HG03060 (cell line): ENCODE measurements around the gene STRA8.

Experiments
- ATAC-seq: cut with Tn5 transposase; IDR thresholded peaks from one replicate; pipeline ENCODE4 v1.9.1; 2021; ENCODE audit warnings: low read depth, moderate number of reproducible peaks; ENCODE audit not compliant: unreplicated experiment

The STRA8 gene

DNA sequence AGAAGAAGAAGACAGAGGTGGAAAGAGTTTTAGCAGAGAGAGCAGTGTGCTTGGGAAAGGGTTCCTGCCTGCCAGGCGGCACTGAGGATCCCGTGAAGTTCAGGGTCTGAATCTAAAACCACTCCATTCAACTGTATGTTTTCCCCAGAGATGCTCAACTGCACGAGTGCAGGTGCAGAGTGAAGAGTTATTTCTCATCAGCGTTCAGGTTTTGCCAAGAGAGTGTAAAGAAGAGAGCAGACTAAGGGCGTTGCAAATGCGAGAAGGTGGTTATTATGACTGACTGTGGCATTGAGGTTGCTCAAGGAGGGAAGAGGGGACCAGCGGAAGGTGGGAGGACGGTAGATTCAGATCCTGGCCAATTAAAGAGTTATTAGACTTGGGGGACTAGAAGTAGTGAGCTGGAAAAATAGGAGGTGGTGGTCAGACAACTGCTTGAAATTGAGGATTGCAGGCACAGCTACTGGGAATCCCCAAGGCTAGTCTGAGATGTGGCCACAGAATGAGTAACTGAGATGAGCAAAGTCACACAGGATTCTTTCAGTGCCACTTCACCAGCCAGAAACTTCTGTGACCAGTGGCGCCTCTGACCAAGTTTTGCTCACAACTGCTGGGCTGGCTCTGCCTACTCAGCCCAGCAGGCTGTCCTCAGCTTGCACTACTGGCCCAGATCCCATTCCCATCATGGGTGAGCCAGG is 29.1 kb downstream of the STRA8 start:
- no peak for ATAC-seq

- no peak for ATAC-seq
These were observed 29.8 kb downstream of the STRA8 start for GRCh38 chr7:135263321-135263970.

DNA sequence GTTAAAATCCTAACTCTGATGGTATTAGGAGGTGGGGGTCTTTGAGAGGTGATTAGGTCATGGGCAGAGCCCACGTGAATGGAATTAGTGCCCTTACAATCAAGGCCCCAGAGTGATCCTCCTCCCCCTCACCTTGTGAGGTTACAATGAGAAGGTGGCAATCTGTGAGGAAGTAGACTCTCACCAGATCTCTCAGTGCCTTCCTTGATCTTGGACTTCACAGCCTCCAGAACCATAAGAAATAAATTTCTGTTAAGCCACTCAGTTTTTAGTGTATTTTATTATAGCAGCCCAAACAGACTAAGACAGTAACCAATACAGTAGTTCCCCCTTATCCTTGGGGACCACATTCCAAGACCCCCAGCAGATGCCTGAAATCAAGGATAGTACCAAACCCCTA is 32.0 kb downstream of the STRA8 start:
- no peak for ATAC-seq

DNA sequence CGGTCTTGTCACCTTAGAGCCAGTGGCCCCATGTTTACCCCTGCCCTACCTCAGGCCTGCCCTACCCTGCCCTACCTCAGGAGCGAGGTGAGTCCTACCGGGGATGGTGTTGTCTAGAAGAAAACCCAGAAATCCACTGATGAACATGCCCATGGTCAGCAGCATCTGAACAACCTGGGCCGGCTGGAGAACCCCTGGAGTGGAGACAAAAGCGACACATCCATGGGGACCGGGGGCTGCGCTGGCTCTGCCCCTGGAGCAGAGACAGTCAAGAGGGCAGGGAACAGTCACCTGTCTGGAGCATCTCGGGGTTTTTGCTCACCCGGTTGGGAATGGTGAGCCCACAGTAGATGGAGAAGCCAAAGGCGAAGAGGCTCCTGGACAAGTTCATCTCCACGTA is 36.3 kb downstream of the STRA8 start:
- no peak for ATAC-seq

DNA sequence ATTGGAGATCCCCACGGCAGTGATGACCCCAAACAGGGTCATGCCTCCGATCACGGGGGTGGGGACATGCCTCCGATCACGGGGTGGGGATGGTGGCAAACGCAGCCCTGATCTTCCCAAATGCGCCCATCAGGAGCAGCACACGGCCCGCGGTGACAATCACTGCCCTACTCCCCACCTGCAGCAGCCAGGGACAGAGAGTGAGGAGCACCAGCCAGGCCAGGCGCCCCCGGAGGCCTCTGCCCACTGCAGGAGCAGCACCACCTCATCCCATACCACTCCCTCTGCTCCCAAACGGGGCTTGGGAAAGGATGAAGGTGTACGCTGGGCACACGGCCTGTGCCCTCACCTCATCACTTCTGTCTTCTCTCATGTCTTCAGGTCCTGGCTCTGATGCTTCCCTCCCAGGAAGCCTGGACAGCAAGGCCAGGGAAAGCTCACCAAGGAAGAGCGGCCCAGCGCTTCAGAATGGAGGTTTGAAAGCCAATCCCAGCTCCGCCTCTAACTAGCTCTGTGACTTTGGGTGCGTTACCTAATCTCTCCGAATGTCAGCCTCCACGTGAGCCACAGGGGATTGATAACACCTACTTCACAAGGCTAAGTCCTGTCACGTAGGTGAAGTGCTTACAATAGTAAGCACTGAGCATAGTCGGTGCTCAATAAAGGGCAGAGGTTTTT is 37.1 kb downstream of the STRA8 start:
- ATAC-seq, result no peak

DNA sequence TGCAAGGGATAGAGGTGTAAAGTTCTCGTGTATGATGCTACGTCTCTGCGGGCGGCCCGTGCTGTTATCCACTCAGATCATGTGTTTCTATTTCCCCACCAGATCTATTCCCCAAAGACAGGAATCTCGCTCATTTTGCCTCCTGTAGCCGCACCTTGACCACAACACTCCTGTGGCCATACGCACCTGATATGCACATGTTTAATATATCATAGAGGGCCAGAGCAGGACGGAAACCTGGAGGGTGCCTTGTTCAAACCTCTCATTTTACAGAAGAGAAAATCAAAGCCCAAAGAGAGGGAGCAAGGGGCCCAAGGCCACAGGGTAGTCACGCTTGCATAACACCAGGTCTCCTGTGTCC is 37.6 kb downstream of the STRA8 start:
- ATAC-seq, result no peak

DNA sequence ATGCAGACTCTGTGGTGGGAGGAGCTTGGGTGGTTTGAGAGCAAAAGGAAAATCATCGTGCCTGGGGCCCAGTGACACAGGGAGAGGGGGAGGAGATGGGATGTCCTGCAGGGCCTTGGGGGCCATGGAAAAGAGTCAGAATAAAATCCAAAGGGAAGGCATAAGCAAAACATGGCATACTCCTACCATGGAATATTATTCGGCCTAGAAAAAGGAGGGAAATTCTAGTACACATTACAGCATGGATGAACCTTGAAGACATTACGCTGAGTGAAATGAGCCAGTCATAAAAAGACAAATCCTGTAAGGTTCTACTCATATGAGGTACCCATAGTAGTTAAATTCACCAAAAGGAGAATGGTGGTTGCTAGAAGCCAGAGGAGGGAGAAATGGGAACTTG is 38.7 kb downstream of the STRA8 start:
- no peak for ATAC-seq

DNA sequence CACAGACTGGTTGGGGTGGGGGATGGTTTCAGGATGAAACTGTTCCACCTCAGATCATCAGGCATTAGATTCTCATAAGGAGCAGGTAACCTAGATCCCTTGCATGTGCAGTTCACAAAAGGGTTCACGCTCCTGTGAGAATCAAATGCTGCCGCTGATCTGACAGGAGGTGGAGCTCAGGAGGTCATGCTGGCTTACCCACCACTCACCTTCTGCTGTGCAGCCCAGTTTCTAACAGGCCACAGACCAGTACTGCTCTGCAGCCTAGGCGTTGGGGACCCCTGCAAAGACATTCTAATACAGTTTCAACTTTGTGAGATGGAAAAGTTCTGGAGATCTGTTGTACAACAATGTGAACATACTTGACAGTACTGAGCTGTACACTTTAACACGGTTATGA is 39.9 kb downstream of the STRA8 start:
- no peak for ATAC-seq

DNA sequence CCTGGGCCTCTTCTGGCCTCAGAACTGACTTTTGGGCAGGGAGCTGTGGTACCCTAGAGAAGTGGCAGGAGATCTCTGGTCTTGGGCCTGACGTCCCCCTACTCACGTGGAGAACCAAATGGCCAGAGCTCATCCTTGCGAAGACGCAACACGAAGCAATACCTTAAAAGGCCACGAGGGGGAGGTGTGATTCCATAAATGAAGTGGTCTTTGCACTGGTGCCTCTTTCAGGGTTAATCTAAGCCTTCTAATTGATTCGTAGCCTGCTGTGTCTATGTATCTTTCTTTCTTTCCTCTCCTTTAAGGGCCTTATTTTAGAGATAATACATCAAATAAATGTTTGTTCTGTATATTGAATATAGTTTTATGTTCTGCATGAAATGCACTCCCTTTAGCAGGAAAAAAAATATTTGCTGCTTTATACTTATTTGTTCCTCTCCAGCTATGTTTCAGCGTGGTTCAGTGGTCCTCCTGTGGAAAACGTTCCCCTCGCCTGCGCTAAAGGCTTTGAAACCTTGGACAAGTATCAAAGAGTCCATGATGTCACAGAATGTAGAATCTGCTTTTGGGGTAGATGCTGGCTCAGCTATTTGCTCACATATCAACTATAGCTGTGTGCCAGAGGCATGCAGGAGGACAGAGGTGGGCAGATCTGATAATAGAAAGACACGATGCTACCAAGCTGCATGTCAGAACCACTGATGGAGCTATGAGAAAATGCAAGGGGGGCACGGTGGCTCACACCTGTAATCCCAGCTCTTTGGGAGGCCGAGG is 41.0 kb downstream of the STRA8 start:
- no peak for ATAC-seq

DNA sequence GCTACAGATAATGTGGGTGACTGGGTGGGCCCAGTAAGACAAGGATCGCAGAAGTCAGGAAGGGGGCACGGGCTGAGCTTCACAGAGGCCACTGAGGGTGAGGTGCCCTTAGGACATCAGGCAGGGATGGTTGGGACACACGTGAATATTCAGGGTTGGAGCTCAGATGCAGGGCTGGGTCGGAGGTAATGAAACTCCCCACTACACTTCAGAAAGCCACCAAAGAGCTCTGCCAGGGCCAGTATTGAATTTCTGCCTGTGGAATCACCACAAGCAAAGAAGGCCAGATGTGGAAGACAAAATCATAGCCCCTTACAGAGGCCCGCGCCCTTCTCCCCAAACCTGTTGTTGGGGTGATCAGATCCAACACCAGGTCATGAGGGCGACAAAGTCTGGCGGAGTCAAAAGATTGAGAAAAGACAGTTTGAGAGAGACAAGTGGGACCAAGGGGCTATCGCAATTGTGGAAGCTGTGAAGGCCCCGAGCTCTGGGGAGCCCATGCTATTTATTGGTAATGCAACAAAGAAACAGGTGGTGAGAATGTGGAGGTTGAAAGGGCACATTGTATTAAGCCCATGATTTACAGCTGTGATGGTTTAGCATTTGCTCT is 42.4 kb downstream of the STRA8 start:
- no peak for ATAC-seq

DNA sequence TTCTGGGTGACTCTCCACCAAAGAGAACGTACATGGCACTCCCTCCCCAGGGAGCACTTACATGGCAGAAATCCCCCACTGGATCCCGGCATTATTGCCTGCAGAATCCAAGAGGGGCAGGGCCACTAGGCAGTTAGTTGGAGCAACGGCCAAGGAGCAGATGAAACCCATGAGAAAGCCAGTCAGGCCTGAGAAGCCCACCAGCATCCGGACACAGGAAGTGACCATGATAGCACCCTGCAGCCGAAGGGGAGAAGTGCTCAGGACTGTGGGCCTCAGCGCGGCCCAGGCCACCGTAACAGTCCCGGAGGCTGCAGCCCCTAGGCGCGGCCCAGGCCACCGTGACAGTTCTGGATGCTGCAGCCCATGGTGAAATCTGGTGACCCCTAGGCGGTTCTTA is 43.5 kb downstream of the STRA8 start:
- ATAC-seq, result no peak

GRCh38 chr7:135281363-135281949 is 47.8 kb downstream of the STRA8 start:
- peak; percentile 83 for ATAC-seq

- no peak for ATAC-seq
These were observed 49.1 kb downstream of the STRA8 start for GRCh38 chr7:135282561-135283254.

DNA sequence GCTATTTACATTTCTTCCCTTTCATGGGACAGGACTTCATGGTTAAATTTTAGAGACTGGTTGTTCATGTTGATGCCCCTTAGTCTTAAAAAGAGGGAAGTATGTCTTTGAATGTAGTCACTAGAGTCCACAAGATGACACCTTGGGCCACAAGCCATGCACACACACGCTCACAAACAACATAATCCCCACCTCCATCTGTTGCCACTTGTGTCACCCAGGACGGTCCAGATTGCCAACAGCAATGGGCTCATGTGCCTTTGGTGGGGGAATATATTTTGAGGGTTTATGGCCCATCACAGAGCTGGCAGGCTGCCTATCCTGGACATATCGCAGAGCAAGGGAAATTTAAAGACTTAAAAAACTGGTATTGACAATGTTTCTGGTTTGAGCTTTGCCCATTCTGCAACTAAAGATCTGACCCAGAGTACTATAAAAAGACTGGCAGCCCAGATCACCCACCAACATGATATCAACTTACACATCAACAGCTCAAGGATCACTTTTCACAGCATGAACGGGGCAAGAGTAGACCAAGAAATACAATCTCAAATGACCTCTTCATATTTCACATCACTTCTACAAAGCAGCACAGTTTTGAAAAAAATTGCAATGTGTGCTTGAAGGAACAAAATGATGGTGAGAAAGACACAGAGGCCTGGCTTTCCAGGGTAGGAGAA is 50.5 kb downstream of the STRA8 start:
- no peak for ATAC-seq

DNA sequence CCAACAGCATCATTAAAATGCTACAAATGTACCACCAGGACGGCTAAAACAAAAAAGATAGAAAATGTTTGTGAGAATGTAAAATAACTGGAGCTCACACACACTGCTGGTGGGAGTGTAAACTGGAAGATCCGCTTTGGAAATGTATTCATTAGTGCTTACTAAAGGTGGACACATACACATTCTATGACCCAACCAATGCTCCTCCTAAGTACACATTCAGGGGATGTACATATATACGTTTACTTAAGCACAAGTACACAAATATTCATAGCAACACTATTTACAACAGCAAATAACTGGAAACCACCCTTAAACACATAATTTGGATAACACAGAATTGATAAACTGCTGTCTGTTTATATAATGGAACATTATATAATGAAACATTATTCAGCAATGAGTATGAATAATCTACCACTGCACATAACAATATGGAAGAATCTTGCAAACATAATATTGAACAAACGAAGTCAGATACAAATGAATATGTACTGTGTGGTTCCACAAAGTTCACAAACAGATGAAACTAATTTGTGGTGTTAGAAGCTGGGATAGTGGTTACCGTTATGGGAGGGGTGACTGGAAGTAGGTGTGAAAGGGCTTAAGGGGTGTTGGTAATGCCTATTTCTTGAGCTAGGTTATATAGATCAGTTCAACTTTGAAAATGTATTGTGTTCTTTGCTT is 52.1 kb downstream of the STRA8 start:
- no peak for ATAC-seq

DNA sequence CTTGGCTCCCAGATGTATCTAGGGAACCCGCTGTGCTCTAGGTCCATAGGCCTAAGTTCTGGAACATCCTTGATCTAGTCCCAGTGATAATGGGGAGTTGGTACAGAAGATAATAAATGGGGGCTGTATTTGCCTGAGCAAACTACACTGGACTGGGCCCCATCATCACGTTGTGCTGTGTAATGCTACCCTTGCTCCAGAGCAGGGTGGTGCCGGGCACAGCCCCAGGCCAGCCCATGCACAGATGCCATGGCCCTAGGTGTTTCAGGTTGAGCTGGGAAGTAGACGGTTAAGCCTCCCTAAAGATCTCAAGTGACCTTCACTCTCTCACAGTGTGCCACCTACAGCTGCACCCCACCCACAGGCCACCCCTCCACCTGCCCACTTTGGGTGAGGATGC is 53.2 kb downstream of the STRA8 start:
- ATAC-seq, result no peak

- no peak for ATAC-seq
These were observed 57.0 kb downstream of the STRA8 start for GRCh38 chr7:135290594-135290993.

GRCh38 chr7:135291809-135292253 is 58.2 kb downstream of the STRA8 start:
- ATAC-seq, result no peak

DNA sequence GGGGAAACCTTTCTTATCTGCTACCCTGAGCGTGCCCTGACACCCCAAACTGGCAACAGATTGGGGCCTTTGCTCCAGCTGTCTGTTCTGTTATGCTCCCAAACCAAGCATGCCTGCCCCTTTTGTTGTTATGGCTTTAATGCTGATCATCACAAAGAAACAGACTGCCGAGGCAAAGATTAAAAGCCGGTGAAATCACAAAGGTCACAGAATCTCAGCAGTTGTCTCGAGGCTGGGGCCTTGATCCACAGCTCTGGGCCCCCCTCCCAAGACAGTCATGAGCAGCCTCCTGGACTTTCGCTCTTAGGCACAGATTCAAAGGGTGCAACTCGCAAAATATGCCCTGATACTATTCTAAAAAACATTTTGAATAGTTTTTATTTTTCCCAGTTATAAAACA is 65.6 kb downstream of the STRA8 start:
- no peak for ATAC-seq
